GM21825 (cell line): ENCODE results near the gene ZSWIM9.

ENCODE experiments used
- ATAC-seq: cut with Tn5 transposase; IDR thresholded peaks from one replicate; pipeline ENCODE4 v1.9.1; 2021; ENCODE audit warnings: mild to moderate bottlenecking, moderate library complexity; ENCODE audit not compliant: unreplicated experiment

The ZSWIM9 gene

DNA sequence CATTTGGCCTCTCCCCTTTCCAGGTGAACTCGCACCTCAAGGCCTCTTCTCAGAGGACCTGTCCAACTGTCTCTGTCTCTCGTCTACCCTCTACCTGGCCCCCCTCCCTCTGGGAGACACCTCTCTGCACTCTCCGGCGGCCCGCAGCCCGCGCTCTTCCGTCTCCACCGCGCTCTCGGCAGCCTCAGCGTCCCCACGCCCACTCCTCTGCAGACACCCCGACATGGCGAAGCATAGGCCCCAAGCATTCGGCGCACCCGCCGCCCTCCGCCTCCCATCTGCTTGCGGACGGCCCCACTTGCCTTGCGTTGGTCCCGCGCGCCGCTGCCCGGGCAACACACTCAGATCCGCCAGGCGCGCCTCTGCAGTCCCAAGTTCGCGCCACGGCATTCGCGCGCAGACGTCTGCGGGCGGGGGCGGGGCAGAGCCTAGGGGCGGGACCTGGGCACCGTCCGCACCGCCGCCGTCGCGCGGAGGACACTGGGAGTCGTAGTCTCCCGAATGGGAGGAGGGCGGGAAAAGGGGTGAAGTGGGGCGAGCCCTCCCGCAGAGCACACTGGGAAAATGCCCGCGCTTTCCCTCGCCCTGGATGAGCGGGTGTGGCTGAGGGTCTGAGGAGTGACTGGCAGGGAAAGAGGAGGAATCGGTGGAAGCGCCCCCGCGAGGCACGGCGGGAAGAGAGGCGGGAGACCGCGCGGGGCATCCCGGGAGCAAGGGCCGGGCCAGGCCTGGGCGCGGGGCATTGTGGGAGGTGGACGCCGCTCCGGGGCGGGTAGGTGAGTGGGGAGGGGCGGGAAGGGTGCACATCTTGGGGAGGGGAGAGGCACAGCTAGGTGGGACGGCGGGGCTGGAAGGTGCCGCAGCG, at the start of gene ZSWIM9, which contains the start of gene LIG1:
Gene ZSWIM9, plus strand, starts transcription at position 742 of the 865 bp plus-strand sequence. CDS start 1,123 bp downstream, outside the sequence.
Gene LIG1, minus strand, starts transcription at position 406 of the 865 bp plus-strand sequence. CDS start 4,778 bp downstream, outside the sequence.
- ATAC-seq = peak; percentile 75

DNA sequence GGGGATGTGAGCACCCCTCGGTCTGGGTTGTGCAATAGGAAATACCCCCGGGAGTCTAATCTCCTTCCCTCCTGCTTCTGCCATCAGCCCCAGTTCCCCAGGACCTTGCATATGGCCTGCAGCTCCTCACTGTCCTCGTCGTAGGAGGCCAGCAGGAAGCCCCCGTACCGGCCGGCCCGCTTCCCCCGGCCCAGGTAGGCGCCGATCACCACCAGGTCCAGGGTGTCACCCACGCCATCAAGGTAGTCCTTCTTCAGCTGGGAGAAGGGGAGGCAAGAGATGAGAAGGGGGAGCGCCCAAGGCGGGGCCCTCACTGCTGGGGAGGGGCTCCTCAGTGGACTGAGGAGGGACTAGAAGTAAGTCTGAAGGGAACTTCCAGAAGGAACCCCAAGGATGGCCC, 49.4 kb upstream of the ZSWIM9 start:
- ATAC-seq = no peak

DNA sequence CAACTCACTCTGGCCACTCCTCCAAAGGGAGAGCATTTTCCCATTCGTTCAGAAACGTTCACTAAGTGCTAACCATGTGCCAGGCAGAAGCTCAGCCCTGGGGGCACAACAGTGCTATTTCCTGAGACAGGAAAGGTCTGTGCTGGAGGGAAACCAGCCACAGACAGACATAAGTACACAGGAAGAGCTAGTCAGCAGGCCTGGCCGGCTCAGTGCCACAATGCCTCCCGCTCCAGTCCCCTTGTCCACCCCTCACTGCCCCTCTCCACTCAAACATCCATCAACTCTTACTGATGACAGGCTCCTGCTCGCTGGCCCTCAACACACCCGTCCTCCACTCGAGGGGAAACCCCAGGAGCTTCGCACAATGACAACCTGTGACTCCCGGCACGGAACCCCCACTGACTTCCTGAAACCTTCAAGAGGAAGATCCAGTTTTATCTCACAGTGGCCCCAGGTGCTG, 48.5 kb upstream of the ZSWIM9 start:
- ATAC-seq = peak; percentile 44

DNA sequence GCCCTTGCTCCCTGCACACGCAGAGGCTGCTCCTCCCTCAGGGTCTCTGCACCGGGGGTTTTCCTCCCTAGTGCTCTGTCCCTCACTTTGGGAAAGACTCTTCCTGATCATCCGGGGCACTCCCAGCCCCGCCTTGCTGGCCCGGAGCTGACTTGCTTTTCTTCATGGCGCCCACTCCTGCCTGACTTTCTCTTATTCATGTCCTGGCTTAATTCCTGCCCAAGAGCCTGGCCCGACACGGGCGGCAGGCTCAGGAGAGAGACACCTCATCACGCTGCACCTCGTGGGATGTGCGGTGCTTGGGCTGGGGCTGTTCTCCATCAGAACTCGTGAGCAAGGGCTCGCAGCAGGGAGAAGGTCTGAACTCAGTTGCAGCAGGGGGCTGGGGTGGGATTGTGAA, 48.1 kb upstream of the ZSWIM9 start:
- ATAC-seq = no peak

DNA sequence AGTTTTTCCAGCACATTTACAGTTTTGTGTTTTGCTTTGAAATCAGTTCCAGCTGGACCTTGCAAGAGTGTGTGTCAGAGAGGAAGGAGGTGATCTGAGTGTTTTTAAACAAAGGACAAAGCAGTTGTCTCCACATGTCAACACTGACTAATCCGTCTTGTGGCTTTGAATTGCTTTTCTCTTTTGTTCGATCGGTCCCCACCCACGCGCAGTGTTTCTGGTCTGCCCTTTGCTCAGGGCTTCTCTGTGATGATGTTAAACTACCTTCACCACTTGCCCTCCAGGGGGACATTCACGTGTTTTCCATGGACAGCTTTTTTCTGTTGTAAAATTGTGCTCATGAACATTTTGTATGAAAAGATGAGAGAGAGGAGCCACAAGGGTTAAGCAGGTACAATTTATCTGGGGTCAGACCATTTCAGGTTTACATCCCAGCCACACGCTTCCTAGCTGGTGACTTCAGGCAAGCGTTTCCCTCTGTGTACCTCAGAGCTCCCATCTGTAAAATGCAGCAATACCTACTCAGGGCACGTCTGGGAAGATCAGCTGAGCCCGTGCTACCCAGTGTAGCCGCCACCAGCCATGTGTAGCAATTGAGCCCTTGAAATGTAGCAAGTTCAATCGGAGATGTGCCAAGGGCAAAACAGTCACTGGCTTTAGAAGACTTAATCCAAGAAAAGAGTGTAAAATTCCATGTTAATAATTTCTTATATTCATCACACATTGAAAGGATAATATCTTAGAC, 46.4 kb upstream of the ZSWIM9 start:
- no peak for ATAC-seq

DNA sequence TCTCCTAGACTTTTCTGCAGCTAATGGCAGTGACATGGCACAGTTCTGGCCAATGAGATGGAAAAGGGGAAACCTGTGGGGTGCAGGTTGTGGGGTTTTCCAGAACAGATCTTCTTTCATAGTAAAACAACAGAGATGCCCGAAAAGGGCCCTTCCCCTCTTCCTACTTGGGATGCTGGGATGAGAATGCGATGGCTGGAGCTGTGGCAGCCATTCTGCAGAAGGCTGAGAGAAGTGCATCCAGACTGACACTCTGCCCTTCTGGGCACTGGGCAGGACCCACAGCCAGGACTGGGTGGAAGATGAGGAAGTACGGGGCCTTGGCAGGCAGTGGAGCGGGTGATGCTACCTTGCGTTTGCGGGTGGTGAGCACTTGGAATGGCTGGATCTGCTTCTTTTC, 42.9 kb upstream of the ZSWIM9 start:
- ATAC-seq = no peak

DNA sequence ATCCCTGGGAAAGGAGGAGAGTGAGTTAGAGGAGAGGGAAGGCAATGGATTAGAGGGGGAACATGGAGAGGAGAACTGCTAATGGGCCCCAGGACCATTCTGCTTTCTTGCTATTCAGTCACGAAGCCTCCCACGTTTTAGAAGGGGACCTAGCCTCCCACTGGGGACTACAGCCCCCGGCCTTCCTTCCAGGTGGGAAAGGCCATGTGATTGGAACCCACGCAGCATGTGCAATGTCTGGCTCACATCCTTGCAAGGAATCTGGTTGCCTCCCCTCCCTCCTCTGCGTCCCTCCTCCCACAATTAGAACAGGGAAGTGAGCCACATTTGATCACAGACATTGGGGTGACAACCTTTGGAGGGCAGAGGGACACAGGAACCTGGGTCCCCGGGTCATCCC, 37.4 kb upstream of the ZSWIM9 start:
- ATAC-seq = no peak

DNA sequence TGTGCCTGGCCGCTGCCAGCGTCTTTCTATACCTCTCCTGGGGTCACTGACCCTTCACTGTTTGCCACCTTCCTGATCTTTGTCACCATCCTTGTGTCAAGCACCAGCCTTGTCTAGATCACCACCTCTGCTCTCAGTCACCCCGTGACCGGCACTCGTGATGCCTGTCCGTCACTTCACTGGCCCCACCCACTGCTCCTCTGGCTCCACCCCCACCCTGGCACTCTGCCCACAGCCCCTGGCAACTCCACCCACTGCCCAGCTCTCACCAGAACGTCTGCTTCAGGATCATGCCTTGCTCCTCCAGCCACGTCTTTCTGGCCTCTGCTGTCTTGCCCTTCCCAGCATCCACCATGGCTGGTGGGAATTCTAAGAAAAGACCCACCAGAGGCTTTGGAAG, 35.1 kb upstream of the ZSWIM9 start:
- ATAC-seq = no peak

DNA sequence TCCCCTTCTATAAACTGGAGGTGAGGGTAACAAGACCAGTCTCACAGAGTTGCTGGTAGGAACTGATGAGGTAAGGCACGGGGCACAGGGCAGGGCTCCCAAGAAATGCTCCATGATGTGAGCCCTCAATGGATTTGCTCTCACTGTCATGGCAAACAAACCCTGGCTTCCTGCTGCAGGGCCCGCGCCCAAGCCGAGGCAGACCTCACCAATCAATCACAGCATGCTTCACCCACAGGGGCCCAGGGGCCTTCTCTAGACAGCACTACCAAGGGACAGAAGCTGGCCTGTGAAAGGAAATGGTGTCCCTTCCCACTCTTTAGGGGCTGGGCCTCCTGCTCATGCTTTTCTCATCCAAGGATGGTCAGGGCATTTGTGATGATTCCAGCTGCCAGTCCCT, 33.9 kb upstream of the ZSWIM9 start:
- ATAC-seq = no peak

DNA sequence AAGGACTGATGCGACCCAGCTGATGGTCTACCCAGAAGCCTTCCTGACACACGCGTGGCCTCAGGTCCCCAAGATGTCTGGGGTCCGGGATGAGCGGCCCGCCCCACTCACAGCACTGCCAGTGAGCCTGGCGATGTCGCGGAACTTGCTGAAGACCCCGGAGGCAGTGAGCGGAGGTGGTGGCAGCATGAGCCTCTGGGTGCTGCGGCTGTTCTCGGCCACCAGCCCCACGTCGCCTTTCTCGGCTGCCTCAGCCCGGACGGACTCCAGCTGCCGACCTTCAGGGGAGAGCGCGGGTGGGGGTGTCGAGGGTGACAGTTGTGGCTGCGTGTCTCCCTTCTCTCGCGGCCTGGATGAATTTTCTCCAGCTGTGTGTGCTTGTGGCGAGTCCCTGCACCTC, 33.1 kb upstream of the ZSWIM9 start:
- no peak for ATAC-seq

DNA sequence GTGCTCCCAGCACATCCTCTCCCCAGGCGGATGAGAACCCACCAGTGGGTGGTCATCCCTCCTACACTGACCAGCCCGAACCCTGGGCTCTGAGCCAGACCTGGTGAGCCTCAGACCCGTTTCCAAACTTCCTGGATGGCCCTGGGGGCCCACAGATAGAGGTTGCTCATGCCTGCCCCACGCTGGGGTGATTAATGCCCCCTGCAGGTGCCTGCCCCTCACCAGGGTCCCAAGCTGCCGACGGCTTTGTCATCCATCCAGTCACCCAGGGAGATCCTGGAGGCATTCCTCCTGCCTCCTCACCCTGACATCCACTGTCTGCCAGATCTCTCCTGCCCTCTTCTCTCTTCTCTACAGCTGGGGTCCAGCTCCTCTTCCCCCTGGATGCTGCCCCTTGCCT, 31.4 kb upstream of the ZSWIM9 start:
- ATAC-seq = no peak

DNA sequence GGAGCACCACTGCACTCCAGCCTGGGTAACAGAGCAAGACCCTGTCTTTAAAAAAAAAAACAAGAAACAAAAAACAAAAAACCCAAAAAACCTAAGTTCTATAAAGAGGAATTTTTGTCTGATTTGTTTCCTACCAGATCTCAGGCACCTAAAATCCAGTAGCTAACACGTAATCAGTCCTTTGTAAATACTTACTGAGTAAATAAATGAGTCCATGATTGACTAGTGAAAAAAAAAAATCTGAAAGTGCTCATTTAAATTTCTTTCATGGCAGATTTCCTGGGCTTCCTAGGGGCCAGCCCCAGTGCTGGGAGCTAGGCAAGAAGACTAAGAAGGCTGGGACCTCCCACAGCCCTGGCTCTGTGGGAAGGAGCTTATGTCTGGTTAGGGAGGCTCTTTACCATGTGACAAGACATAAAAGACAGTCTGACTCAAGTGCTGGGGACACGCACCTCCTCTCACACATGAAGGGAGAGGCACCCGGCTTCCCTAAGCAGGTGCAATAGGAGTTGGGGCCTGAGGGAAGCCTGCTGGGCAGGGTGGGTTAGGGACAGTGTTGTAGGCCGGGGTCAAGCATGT, 22.8 kb upstream of the ZSWIM9 start:
- ATAC-seq = no peak

DNA sequence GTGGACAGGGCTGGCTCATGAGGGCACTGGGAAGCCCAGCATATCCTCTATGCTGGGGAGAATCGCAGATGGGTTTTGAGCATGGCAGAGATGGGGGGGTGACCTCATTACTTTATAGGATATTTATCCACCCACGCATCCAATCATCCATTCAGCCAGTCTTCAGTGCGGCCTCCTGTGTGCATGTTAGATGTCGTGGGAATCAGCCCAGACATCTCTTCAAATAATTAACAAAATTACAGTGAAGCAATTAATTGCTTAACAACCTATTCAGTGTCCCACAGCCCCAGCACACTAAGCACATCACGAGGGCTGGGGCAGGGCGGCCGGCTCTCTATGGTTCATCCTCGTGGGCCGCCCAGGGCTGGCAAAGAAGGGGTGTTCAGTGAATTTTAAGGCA, 21.9 kb upstream of the ZSWIM9 start:
- ATAC-seq = no peak

DNA sequence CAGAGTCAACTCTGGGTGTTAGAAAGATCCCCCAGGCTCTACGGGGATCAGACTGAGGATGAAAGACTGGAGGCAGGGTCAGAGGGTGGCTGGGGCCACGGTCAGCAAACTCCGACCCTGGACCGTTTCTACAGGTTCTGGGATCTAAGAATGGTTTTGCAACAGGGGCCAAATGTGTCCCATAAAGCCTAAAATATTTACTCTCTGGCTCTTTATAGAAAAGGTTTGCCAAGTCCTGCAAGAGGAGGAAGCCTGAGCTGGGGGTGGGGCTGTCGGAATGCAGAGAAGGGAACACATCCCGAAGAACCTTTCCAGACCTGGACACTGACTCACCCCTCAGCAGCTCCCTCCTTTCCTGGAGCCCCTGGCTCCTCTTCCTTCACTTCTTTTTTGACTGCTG, 21.1 kb upstream of the ZSWIM9 start:
- no peak for ATAC-seq

DNA sequence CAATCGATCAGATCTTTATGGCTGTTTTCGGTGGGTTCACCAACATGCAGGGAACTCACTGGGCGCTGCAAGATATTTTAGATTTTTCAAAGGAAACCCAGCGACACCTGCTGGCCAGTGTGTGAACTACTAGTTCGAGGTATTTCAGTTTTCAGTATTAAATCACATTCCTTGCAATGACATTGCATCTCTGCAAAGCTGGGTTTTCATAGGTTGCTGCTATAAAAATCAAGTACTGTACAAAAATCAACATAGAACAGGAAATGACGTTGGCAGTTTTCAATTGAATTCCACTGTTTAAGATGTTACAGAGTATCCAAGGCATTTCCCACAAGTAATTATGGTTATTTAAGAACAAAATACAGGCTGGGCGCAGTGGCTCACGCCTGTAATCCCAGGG, 17.9 kb upstream of the ZSWIM9 start:
- no peak for ATAC-seq

DNA sequence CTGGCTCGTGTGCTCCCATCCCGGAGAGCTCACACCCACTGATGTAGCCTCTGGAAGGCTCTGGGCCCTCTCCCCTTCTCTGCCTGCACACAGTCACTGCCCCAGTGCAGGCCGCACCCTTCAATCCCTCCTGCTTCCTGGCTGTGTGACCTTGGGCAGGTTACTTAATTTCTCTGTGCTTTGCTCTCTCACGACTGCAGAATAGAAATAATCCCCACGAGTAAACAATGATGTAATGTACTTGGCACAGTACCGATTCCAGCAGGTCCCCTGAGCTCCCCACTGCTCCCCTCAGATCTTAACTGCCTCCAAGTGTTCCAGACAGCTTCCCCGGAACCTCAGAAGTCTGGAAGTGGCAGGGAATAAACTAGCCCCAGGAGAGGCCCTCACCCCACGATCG, 16.5 kb upstream of the ZSWIM9 start:
- no peak for ATAC-seq

DNA sequence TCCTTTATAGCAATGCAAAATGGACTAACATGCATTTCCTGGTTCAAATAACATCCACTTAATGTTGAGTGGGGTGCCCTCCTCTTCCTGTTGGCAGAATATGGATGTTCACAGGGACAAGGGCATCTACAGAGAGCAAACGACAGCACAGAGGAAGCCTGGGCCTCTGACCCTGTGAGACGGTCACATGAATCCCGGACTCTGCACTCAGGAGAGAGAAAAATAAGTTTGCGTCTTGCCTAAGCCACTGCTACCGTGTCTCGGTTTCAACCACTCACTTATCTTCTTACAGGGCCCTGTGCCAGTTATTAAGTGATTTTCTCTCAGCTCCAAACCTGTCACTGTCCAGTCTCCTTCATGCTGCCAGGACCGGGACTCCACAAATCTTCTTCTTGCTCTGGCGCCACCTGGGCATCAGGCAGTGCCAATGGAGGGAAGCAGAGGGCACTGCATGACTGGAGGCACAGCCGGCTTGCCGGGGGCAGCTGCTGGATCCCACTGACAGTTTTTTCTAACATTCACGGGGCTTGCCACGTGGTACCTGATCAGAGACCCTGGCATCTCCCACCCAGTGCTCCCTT, 12.2 kb upstream of the ZSWIM9 start:
- ATAC-seq = no peak

DNA sequence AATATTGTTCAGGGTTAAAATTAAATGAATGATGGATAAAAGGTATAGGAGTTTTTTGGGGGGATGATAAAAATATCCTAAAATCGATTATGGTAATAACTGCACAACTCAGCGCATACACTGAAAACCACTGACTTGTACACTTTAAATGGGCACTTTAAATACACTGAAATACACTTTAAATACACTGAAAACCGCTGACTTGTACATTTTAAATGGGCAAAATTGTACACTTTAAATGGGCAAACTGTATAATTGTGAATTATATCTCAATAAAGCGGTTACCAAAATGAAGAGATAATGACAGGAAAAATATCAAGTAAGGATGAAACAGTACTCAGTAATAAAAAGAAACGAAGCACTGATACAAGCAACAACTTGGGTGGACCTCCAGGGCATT, 1.8 kb upstream of the ZSWIM9 start:
- no peak for ATAC-seq

DNA sequence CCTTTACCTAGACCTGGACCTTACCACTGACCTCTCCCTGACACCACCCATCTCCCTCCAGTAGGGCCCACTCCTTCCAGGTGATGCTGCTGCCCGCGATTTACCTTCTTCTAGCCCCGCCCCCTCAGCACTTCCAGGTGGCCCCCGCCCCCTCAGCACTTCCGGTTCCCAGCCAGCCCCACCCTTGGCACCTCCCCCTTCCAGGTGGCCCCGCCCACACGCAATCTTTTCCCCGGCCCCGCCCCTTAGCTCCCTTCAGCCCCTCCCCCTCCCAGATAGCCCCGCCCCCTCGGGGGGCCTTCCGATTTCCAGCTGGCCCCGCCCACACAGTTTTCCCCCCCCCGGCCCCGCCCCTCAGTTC, 922 bp upstream of the ZSWIM9 start:
- peak; percentile 25 for ATAC-seq

DNA sequence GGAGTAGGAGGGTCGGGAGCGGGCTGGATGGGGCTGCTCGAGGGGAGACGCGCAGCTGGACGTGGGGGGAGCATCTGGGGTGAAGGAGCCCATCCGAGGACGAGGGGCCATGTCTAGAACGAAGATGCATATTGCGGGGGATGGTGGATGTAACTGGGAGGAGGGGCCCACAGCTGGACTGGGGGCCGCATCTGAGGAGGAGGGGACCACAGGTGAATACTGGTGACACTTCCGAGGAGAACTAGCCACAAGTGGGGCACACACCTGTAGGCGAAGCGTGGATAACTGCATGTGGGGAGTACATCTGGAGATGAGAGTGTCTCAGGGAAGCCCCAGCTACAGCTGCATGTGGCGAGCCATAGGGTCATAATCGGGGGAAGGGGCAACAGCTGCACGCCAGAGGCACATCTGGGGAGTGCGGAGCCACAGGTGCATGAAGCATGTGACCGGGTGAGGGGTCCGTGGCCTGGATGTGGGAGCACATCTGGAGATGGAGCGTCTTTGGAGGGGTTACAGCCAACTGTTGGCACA, 402 bp downstream of the ZSWIM9 start:
- ATAC-seq = no peak

DNA sequence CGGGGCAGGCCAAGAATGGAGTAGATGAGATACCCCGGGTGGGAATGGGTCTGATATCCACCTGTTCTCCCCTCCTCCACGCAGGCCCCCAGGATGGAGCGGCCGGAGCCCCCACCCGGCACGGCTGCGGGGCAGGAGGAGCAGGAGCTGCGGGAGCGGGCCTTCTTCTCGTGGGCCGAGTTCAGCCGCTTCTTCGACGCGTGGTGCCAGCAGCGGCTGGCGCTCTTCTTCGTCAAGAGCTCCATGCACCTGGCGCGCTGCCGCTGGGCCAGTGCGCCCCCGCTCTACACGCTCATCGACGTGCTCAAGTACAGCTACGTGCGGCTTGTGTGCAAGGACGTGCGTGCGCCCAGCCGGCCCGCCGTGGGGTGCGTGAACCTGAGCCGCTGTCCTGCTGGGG, 1.2 kb downstream of the ZSWIM9 start:
- no peak for ATAC-seq
